ENCODE data around the gene GCKR.
"Not testable (repeated sequence)": the region's sequence is repeated elsewhere in the genome, so short reads cannot be mapped to it uniquely, and the experiment has no call there.

The GCKR gene

DNA sequence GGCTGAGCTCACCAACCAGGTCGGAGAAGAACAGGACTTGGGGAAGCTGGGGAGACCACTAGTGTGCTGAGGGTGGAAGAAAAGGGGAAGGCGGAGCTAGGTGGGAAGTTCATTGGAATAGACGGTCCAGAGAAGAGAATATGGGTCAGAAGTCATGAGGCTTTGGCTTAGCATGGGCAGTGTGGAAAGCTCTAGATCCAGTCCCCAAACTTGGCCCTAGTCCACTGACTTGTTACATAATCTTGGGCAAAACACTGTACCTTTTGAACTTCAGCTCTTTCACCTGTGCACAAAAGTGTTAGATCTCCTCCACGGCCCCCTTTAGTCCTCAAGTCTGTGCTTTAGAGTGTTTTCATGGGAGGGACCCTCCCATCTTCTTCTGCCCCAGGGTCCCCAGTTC lies 10.7 kb downstream of the GCKR start:
- no peak for DNase-seq
- ATAC-seq, result no peak

DNA sequence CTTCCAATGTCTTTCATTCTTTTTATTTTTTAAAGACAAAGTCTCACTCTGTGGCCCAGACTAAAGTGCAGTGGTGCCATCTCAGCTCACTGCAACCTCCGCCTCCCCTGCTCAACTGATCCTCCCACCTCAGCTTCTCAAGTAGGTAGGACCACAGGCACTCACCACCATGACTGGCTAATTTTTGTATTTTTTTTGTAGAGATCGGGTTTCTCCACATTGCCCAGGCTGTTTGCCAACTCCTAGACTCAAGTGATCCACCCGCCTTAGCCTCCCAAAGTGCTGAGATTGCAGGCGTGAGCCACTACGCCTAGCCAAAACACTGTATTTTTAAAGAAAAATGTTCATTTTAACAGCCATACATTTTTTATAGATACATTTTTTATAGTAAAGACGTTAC lies 12.7 kb downstream of the GCKR start:
- DNase-seq (no peak), ATAC-seq (no peak)

DNA sequence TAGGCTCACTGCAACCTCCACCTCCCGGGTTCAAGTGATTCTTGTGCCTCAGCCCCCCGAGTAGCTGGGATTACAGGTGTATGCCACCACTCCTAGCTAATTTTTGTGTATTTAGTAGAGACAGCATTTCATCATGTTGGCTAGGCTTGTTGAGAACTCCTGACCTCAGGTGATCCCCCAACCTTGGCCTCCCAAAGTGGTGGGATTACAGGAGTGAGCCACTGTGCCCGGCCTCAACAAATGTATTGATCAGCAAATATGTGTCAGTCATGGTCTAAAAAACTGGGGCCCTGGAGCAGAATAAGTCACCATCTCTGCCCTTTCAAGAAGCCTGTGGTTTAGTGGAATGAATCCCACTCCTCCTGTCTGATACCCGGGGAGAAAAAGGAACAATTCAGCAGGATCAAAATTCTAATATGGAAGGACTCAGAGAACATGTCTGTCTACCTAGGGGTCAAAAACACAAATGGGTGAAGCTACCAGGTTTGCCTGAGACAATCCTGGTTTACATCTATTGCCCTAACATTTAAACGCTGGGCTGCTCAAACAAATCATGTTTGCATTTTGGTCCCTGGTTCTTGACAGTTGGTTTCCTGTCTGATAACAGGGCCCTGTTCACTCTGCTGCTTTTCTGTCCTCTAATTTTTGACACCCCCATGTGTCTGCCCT lies 21.6 kb downstream of the GCKR start:
- DNase-seq (no peak), ATAC-seq (no peak)

DNA sequence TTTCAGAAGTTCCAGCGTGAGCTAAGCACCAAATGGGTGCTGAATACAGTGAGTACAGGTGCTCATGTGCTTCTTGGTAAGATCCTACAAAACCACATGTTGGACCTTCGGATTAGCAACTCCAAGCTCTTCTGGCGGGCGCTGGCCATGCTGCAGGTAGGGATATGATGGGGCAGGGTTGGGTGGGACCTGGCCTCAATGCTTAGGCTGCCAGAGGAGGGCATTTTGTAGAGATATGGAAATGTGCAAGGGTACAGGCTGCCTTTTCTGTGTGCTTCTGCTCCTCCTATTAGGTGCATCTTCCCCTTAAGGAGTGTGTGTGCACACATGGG lies 22.1 kb downstream of the GCKR start:
- ATAC-seq, result no peak
- no peak for DNase-seq

DNA sequence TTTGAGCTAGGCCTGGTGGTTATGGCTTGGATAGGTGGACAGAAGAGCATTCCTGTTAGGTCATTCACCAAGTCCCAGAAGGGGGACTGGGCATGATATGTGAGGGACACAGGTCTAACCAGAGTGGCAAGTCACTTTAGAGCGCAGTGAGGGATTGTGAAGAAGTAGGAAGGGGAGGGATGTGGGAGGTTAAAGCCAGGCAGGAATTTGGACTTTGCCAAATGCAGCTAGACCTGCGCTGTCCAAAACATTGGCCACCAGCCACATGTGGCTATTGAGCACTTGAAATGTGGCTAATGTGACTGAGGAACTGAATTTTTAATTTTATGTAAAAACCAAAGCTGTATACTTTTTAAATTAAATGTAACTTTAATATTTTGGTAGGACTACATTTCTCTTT lies 23.7 kb downstream of the GCKR start:
- no peak for ATAC-seq
- no peak for DNase-seq

DNA sequence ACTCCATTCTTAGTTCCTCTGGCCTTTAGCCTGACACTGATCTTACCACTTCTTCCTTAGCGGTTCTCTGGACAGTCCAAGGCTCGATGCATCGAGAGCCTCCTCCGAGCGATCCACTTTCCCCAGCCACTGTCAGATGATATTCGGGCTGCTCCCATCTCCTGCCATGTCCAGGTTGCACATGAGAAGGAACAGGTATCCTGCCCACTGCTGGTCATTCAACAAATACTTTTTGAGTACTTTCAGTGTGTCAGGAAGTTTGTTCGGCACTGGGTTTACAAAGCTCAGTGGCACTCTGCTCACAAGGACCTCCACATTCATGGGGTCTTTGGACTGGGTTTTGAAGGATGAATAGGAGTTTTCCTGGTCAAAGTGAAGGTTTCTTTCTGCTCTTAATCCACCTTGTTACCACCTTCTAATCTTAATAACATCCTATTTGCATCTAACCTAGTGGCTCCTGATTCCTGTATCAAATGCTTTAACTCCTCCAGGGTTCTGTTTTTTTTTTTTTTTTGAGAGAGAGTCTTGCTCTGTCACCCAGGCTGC lies 25.8 kb downstream of the GCKR start:
- no peak for ATAC-seq
- no peak for DNase-seq

DNA sequence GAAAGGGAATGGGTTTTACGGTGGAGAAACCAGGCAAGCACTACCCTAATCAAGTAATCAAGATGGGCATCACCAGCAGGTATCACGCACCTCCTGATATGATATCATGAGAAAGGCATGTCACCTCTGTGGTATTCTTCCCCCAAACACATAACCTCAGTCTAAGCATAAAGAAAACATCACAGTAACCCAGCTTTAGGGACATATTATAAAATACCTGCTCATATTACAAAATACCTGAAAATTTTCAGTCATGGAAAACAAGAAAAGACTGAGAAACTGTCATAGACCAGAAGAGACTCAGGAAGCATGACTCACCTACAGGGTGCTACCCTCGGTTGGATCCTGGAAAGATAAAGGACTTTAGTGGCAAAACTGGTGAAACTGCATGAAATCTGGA lies 30.5 kb downstream of the GCKR start:
- DNase-seq (no peak), ATAC-seq (no peak)

DNA sequence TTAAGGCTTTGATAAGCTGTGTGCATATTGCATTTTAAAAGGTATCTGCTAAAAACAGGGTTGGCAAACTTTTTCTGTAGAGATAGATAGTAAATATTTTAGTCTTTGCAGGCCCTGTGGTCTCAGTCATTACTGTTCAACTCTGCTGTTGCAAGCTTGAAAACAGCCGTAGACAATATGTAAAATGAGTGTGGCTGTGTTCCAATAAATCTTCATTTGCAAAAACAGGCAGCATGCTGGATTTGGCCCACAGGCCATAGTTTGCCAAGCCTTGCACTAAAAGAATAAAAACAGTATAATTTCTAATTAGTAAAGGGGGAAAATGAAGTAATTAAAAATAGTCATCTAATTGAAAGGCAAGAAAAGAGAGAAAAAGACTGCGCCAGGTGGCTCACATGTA lies 35.3 kb downstream of the GCKR start:
- no peak for DNase-seq
- ATAC-seq, result no peak

DNA sequence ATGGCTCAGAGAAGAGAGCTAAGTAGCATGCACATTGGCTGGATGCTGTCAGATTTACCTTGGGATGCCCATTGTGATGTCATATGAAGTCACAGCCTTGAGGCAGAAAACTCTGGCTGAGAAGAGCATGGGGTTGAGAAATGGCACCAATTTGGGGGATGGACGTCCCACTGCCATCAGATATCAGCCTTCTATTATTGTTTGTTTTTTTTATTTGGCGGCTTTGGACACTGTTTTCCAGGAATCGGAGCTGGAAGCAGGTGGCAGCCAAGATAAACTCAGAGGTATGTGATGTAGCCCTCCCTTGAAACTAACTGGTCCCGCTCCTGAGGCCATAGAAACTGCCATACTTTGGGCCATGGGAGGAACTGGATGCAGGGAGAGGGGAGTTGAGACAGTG lies 40.6 kb downstream of the GCKR start:
- ATAC-seq (no peak), DNase-seq (no peak)

DNA sequence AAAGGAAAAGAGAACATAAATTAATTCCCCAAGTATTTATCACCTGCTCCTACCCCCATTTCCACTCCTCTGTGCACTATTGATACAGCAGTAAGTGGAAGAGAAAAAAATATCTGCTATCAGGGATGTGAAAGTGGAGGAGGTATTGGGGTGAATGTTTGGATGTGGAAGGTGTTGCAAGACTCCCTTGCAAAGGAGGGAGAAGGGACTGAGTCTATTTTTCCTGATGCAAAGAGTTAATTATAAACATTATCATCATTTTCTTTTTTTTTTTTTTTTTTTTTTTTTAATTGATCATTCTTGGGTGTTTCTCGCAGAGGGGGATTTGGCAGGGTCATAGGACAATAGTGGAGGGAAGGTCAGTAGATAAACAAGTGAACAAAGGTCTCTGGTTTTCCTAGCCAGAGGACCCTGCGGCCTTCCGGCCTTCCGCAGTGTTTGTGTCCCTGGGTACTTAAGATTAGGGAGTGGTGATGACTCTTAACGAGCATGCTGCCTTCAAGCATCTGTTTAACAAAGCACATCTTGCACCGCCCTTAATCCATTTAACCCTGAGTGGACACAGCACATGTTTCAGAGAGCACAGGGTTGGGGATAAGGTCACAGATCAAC lies 42.3 kb downstream of the GCKR start:
- DNase-seq, ATAC-seq: not testable (repeated sequence)

DNA sequence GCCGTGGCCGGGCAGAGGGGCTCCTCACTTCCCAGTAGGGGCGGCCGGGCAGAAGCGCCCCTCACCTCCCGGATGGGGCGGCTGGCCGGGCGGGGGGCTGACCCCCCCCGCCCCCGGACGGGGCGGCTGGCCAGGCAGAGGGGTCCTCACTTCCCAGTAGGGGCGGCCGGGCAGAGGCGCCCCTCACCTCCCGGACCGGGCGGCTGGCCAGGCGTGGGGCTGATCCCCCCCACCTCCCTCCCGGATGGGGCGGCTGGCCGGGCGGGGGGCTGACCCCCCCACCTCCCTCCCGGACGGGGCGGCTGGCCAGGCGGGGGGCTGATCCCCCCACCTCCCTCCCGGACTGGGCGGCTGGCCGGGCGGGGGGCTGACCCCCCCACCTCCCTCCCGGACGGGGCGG lies 43.0 kb downstream of the GCKR start:
- not testable (repeated sequence) for ATAC-seq

DNA sequence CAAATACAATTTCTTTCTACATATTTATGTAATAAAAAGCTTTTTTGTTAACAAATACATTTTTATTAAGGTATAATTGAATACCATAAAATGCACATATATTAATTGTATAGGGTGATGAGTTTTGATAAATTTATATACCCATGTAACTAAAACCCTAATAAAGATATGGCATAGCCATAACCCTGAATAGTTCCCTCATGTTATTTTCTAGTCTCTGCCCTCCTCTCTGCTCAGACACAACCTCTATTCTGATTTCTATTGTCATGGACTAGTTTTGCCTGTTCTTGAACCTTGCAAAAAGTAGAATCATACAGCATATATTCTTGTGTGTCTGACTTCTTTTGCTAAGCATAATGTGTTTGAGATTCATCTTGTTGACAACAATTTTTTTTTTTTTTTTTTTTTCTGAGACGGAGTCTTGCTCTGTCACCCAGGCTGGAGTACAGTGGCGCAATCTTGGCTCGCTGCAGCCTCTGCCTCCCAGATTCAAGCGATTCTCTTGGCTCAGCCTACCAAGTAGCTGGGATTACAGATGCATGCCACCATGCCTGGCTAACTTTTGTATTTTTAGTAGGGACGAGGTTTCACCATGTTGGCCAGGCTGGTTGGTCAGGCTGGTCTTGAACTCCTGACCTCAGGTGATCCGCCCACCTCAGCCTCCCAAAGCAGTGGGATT lies 47.6 kb downstream of the GCKR start:
- ATAC-seq (no peak), DNase-seq (no peak)

More for the DNA sequence above, 43.0 kb downstream of the GCKR start:
- not testable (repeated sequence) for DNase-seq

DNA sequence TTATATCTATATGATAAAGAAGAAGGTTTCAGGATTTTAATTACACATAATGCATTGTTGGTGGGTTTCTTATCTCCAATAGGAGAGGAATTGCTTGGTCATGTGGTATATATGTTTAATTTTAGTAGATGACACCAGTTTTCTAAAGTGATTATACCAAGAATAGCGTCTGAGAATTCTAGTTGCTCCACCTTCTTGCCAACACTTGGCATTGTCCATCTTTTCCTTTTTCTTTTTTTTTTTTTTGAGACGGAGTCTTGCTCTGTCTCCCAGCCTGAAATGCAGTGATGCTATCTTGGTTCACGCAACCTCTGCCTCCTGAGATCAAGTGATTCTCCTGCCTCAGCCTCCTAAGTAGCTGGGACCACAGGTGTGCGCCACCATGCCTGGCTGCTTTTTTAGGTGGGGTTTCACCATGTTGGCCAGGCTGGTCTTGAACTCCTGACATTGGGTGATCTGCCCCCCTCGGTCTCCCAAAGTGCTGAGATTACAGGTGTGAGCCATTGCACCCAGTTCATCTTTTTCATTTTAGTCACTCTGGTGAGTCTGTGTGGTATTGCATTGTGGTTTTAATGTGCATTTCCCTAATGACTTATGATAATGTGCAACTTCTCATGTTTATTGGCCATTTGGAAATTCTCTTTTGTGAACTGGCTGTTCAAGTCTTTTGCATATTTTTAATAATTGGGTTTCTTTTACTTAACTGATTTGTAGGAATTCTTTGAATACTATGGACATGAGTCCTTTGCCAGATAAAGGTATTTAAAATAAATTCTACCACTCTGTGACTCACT lies 48.9 kb downstream of the GCKR start:
- ATAC-seq, result no peak

DNA sequence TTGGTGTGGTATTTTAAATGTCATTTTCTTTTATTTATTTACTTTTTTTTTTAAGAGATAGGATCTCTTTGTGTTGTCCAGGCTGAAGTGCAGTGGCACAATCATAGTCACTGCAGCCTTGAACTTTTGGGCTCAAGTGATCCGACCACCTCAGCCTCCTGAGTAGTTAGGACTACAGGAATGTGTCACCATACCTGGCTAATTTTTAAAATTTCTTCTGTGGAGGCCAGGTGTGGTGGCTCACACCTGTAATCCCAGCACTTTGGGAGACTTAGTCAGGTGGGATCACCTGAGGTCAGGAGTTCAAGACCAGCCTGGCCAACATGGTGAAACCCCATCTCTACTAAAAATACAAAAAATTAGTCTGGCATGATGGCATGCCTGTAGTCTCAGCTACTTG lies 52.7 kb downstream of the GCKR start:
- DNase-seq, result no peak
- no peak for ATAC-seq

More for the DNA sequence above, 48.9 kb downstream of the GCKR start:
- no peak for DNase-seq

DNA sequence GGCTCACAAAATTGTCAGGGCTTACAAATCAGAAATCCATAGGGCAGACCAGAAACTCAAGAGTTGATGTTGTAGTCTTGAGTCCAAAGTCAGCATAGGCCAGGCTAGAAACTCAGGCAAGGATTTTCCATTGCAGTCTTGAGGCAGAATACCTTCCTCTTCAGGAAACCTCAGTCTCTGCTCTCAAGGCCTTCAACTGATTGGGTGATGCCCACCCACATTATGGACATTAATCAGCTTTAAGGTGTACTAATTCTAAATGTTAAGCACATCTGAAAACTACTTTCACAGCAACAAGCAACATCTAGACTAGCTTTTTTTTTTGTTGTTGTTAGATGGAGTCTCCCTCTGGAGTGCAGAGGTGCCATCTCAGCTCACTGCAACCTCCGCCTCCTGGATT lies 54.9 kb downstream of the GCKR start:
- no peak for ATAC-seq
- DNase-seq, result no peak

DNA sequence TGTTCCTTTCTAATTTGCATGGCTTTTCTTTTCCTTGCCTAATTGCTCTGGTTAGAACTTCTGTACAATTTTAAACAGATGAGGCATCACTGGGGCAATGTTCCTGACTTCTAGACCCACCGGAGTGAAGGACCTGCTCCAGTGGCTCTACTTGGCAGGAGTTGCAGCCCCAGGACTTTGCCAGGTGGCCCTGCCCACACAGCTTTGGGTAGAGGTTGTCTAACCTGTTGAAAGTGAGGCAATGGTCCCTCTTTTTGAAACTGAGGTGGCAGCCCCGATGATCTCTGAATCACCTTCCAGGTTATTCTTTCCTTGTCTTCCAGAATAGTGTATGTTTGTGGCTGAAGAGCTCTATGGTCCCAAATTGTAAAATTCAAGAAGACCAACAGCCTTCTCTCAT lies 56.3 kb downstream of the GCKR start:
- no peak for ATAC-seq
- DNase-seq, result no peak

DNA sequence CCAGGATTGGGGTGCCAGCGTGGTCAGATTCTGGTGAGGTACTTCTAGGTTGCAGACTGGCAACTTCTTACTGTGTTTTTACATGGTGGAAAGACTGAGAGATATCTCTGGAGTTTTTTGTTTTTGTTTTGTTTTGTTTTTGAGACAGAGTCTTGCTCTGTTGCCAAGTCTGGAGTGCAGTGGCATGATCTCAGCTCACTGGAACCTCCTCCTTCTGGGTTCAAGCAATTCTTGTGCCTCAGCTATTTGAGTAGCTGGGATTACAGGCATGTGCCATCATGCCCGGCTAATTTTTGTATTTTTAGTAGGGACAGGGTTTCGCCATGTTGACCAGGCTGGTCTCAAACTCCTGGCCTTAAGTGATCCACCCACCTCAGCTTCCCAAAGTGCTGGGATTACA lies 57.8 kb downstream of the GCKR start:
- ATAC-seq, DNase-seq: not testable (repeated sequence)

DNA sequence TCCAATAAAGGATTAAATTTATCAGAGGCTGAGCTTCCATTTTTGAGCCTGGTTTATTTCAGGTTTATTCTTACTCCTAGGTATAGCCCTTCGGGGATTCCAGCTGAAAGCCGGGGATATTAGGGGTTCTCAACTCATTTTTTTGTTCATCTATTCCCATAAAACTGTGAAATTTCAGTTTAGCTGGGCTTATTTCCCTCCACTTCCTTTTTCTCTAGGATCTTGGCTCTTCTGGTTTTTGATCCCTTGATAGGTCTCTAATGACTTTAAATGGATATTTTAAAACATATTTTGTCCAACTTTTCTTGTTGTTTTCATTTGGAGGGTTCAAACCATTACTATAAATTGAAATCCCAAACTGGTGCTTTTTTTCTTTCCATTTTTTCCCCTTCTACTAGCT lies 62.6 kb downstream of the GCKR start:
- no peak for ATAC-seq
- DNase-seq, result no peak

DNA sequence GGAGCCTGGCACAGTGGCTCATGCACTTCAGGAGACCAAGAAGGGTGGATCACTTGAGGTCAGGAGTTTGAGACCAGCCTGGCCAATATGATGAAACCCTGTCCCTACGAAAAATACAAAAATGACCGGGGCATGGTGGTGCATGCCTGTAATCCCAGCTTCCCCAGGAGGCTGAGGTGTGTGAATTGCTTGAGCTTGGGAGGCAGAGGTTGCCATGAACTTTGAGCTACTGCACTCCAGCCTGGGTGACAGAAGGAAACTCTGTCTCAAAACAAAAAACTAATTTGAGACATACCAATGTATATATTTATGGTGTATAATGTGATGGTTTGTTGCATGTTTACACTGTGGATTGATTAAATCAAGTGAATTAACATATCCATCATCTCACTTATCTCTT lies 64.4 kb downstream of the GCKR start:
- DNase-seq (no peak), ATAC-seq (no peak)

DNA sequence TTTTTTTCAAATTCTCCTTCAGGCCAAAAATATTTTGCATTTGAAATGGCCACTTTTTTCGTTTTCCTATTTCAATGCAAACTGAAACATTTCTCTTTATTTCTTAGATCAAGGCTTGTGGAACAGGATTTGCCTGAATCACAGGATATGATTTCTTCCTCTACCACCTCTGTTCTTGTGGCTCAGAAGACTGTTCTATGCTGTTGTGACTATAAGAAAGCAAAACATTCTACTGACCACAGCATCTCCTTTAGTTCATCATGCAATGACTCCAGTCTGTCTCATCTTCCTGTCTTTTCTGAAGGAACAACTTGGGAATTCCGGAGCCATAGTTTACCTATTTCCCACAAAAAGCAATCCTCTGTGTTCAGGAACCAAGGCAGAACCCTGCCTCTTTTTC lies 70.0 kb downstream of the GCKR start:
- no peak for DNase-seq

DNA sequence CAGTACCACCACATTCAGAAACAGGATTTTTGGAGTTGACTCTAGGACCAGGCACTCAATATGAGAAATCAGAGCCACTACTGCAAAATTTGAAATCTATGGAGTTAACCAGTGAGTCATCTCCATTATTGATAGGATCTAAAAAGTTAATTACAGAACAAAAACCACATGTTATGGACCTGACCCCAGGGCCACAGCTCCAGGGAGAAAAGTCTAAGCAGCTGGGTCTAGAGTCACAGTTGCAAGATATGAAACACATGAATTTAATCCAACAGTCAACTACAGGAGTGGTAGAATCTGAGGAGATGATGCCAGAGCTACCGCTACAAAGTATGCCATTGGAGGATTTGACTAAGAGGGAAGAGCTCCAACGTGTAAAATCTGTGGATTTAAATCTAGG lies 72.8 kb downstream of the GCKR start:
- DNase-seq (no peak), ATAC-seq (no peak)

More for the DNA sequence above, 70.0 kb downstream of the GCKR start:
- ATAC-seq, result no peak

DNA sequence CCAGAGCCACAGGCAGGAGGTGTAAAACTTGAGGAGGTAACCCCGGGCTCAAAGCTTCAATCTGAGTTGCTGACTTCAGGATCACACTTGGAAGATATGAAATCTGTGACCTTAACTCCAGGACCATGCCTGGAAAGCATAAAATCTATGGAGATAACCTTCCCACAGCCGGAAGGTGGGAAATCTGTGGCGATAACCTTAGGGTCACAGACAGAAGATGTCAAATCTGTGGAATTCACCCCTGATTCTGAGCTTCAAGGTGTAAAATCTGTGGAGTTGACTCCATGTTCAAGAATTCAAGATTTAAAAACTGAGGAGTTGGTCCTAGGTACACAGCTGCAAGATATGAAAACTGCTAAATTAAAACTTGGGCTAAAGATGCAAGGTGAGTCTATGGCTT lies 74.6 kb downstream of the GCKR start:
- DNase-seq (no peak), ATAC-seq (no peak)

DNA sequence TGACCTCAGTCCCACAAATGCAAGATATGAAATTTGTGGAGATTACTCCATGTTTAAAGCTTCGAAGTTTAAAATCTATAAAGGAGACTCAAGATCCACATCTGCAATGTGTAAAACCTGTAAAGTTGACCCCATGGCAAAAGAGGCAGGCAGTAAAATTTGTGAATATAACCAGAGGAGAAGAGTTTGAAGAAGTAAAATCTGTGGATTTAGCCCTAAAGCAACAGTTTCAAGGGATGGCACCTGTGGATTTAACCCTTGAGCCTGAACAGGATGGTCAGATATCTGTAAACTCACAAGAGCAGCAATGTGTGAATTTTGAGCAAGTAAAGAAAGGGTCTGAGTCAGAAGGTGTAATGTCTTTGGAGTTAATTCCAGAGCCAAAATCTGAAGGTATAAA lies 75.0 kb downstream of the GCKR start:
- ATAC-seq (no peak), DNase-seq (no peak)

Measured in stimulated activated naive CD8-positive, alpha-beta T cell treated with anti-CD3 and anti-CD28 coated beads, Interleukin-15, Interleukin-2, amounts not matched to agents 100 U/mL and 50 U/mL, for 24 hours (primary cell).